Upper lobe of right lung (tissue), 1 donor: ENCODE measurements around the gene VWA7. TPM values are rescaled to one million over a fixed set of nuclear protein-coding genes. Genes with fewer than 3 reads are reported as not detected.

Source experiments
- ATAC-seq: fragments of 200-7000 bp; cut with Tn5 transposase; one replicate; pipeline ENCODE4 v1.9.1; 2020; ENCODE audit warnings: mild to moderate bottlenecking, moderate library complexity
- DNase-seq: peaks from one replicate; pipeline ENCODE4 v3.0.0-alpha.2; 2020
- H3K27ac ChIP-seq: fragments of 200-600 bp; one replicate; pipeline ENCODE4 v1.8.0; 2022
- H3K27me3 ChIP-seq: fragments of 200-600 bp; one replicate; pipeline ENCODE4 v1.8.0; 2022; ENCODE audit warnings: mild to moderate bottlenecking
- H3K36me3 ChIP-seq: fragments of 200-600 bp; one replicate; pipeline ENCODE4 v1.8.0; 2022
- H3K4me1 ChIP-seq: fragments of 200-600 bp; one replicate; pipeline ENCODE4 v1.8.0; 2022
- H3K4me3 ChIP-seq: fragments of 200-600 bp; one replicate; pipeline ENCODE4 v1.8.0; 2022; ENCODE audit warnings: mild to moderate bottlenecking
- H3K9me3 ChIP-seq: fragments of 200-600 bp; one replicate; pipeline ENCODE4 v1.8.0; 2022
- CTCF ChIP-seq: fragments of 200-600 bp; IDR thresholded peaks from one replicate; pipeline ENCODE4 v1.8.0; 2022; ENCODE audit warnings: antibody characterized with exemption
- intact Hi-C: fragments of 100-400 bp; cut with DNase I; formaldehyde crosslinking; loops from one replicate; pipeline ENCODE4 v1.11.0; 2022
- total RNA-seq: library from RNA; stranded (reverse); fragmentation: NEBNext Ultra II Directional; extraction: Animal tissue kit (Norgen Biotek cat#: 25700); gene quantifications from one replicate; pipeline ENCODE4 v1.2.1, GENCODE V29; 2021
- donor health status: DM: no; HTN: yes; CAD: no; lungs with severe emphysema.

Gene VWA7
- total RNA-seq, 1 donor from 2014 or later = 3.4 TPM

GRCh38 chr6:31719001-31719400 is 58.1 kb downstream of the VWA7 start:
- TF ChIP-seq CTCF = no peak
- DNase-seq = no peak
- Histone ChIP-seq H3K9me3 (no peaks in the 10 kb centered on the region), H3K4me1 (no peaks in the 10 kb centered on the region), H3K36me3 (no peaks in the 10 kb centered on the region), H3K4me3 (no peak overlapping the region), H3K27me3 (no peaks in the 10 kb centered on the region), H3K27ac (peak overlapping the region; percentile 30)
- intact Hi-C loops = no loop called here
- ATAC-seq = no peak

- Histone ChIP-seq H3K4me3 (no peak overlapping the region), H3K4me1 (no peaks in the 10 kb centered on the region), H3K27me3 (no peaks in the 10 kb centered on the region), H3K9me3 (no peaks in the 10 kb centered on the region), H3K36me3 (no peaks in the 10 kb centered on the region), H3K27ac (peak overlapping the region; percentile 30)
- intact Hi-C loops = no loop called here
- DNase-seq (no peak), ATAC-seq (peak; percentile 76)
- TF ChIP-seq CTCF = no peak
Observed at GRCh38 chr6:31718265-31718664, 58.9 kb downstream of the VWA7 start.

- TF ChIP-seq CTCF = no peak
- Histone ChIP-seq H3K9me3 (no peaks in the 10 kb centered on the region), H3K27ac (no peak overlapping the region), H3K36me3 (no peaks in the 10 kb centered on the region), H3K27me3 (no peaks in the 10 kb centered on the region), H3K4me1 (no peaks in the 10 kb centered on the region), H3K4me3 (no peak overlapping the region)
- DNase-seq = no peak
- intact Hi-C loops = no loop called here
- no peak for ATAC-seq
Observed at GRCh38 chr6:31717499-31718222, 59.5 kb downstream of the VWA7 start.

Other genes with a start within 250 kb of the VWA7 start
- not detected for gene MCCD1, start 248.4 kb downstream of the VWA7 start, total RNA-seq
- gene DDX39B, start 235.3 kb downstream of the VWA7 start, total RNA-seq = 241 TPM
- gene ATP6V1G2, start 230.7 kb downstream of the VWA7 start, total RNA-seq = 0.75 TPM
- 22.6 TPM for gene NFKBIL1, start 229.7 kb downstream of the VWA7 start, total RNA-seq
- 0.46 TPM for gene LTA, start 205.0 kb downstream of the VWA7 start, total RNA-seq
- gene TNF, start 201.8 kb downstream of the VWA7 start, total RNA-seq = 2.4 TPM
- gene LTB, start 194.9 kb downstream of the VWA7 start, total RNA-seq = 6.2 TPM
- gene LST1, start 191.1 kb downstream of the VWA7 start, total RNA-seq = 68.1 TPM
- gene NCR3, start 184.3 kb downstream of the VWA7 start, total RNA-seq = 1.8 TPM
- gene AIF1, start 162.1 kb downstream of the VWA7 start, total RNA-seq = 55.3 TPM
- 138 TPM for gene PRRC2A, start 156.6 kb downstream of the VWA7 start, total RNA-seq
- 238 TPM for gene BAG6, start 124.7 kb downstream of the VWA7 start, total RNA-seq
- gene APOM, start 121.4 kb downstream of the VWA7 start, total RNA-seq = 2.6 TPM
- gene C6orf47, start 116.5 kb downstream of the VWA7 start, total RNA-seq = 25.6 TPM
- 13.9 TPM for gene GPANK1, start 112.3 kb downstream of the VWA7 start, total RNA-seq
- 114 TPM for gene CSNK2B, start 111.2 kb downstream of the VWA7 start, total RNA-seq
- gene LY6G5B, start 107.4 kb downstream of the VWA7 start, total RNA-seq = 12.6 TPM
- gene LY6G5C, start 96.3 kb downstream of the VWA7 start, total RNA-seq = 3.4 TPM
- 55.8 TPM for gene ABHD16A, start 74.0 kb downstream of the VWA7 start, total RNA-seq
- gene LY6G6F, start 70.5 kb downstream of the VWA7 start, total RNA-seq = not detected
- gene LY6G6D, start 62.0 kb downstream of the VWA7 start, total RNA-seq = not detected
- gene LY6G6C, start 55.6 kb downstream of the VWA7 start, total RNA-seq = not detected
- 1.1 TPM for gene MPIG6B, start 54.0 kb downstream of the VWA7 start, total RNA-seq
- 71.2 TPM for gene DDAH2, start 48.0 kb downstream of the VWA7 start, total RNA-seq
- gene CLIC1, start 40.8 kb downstream of the VWA7 start, total RNA-seq = 286 TPM
- 11.2 TPM for gene MSH5, start 37.3 kb downstream of the VWA7 start, total RNA-seq
- 2.6 TPM for gene SAPCD1, start 14.7 kb downstream of the VWA7 start, total RNA-seq
- gene VARS1, start 18.4 kb upstream of the VWA7 start, total RNA-seq = 53.0 TPM
- 30.8 TPM for gene LSM2, start 29.6 kb upstream of the VWA7 start, total RNA-seq
- gene HSPA1L, start 38.0 kb upstream of the VWA7 start, total RNA-seq = 2.0 TPM
- gene HSPA1A, start 38.2 kb upstream of the VWA7 start, total RNA-seq = 150 TPM
- 112 TPM for gene HSPA1B, start 50.4 kb upstream of the VWA7 start, total RNA-seq
- gene NEU1, start 85.5 kb upstream of the VWA7 start, total RNA-seq = 81.0 TPM
- 23.1 TPM for gene SLC44A4, start 101.7 kb upstream of the VWA7 start, total RNA-seq
- gene EHMT2, start 120.4 kb upstream of the VWA7 start, total RNA-seq = 36.0 TPM
- gene ZBTB12, start 124.8 kb upstream of the VWA7 start, total RNA-seq = 3.5 TPM
- gene C2, start 150.4 kb upstream of the VWA7 start, total RNA-seq = 282 TPM
- 74.9 TPM for gene CFB, start 168.8 kb upstream of the VWA7 start, total RNA-seq
- gene NELFE, start 181.6 kb upstream of the VWA7 start, total RNA-seq = 43.9 TPM
- gene SKIC2, start 181.8 kb upstream of the VWA7 start, total RNA-seq = 58.8 TPM
- 20.5 TPM for gene DXO, start 194.8 kb upstream of the VWA7 start, total RNA-seq
- 200 TPM for gene C4A, start 204.7 kb upstream of the VWA7 start, total RNA-seq
- gene C4B, start 237.5 kb upstream of the VWA7 start, total RNA-seq = 166 TPM